GM21723 (cell line): ENCODE data around the gene ORAI3.

Experiments used
- ATAC-seq: cut with Tn5 transposase; IDR thresholded peaks from one replicate; pipeline ENCODE4 v1.9.1; 2021; ENCODE audit warnings: mild to moderate bottlenecking, moderate library complexity; ENCODE audit not compliant: unreplicated experiment

The ORAI3 gene

GRCh38 chr16:30946671-30947540, 2.0 kb upstream of the ORAI3 start:
- no peak for ATAC-seq

DNA sequence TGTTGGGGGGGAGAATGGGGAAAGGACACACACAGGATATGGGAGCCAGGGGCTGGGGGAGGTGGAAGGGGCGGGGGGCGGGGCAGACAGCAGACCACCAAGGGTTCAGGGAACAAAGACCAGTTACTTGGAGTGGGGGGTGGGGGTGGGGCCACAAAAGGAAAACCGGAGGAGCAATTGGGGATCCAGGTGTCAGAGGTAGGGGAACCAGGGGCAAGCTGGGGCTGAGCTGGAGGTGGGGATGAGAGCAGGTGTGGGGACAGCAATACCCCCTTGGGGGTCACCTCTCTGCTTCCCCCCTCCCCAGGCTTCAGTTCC, 1.4 kb upstream of the ORAI3 start:
- no peak for ATAC-seq

GRCh38 chr16:30947859-30948666, 805 bp upstream of the ORAI3 start:
- ATAC-seq: peak; percentile 9

GRCh38 chr16:30949650-30950515, 1.0 kb downstream of the ORAI3 start:
- ATAC-seq: peak; percentile 46

- no peak for ATAC-seq
Measured at GRCh38 chr16:30950516-30951065, 1.7 kb downstream of the ORAI3 start.

DNA sequence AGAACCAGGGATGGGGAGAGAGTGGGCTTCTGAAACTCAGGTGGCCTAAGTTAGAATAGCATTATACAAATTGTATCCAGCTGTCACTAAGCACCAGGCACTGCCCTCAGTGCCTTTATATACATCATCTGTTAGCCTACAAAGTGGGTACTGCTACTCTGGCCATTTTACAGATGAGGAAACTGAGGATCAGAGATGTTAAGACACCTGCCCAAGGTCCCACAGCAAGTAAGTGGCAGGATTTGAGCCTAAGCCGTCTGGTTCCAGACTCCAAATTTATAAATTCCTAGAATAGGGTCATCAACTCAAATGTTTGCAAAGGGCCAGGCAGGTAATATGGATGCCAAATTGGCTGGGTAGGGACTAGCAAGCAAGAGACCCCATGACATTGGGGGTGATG, 2.3 kb downstream of the ORAI3 start:
- no peak for ATAC-seq

DNA sequence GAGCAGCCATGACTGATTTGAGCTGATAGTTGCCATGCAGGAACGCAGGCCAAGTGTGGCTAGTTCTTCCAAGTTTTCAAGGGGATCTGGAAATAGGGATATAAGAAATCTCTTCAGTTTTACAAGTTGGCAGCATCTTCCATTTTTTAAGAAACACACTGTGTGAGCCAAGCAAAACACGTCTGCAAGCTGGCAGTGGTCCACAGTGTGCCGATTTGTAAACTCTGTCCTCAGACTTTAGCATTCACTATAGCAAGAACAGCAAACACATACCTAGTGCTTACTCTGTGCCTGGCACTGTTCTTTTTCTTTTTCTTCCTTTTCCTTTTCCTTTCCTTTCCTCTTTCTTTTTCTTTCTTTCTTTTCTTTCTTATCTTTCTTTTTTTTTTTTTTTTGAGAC, 2.9 kb downstream of the ORAI3 start:
- no peak for ATAC-seq

DNA sequence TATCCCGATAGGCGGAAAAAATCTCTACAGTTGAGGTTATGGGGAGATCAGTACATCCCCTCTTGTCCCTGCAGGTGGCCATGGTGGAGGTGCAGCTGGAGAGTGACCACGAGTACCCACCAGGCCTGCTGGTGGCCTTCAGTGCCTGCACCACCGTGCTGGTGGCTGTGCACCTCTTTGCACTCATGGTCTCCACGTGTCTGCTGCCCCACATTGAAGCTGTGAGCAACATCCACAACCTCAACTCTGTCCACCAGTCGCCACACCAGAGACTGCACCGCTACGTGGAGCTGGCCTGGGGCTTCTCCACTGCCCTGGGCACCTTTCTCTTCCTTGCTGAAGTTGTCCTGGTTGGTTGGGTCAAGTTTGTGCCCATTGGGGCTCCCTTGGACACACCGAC, 4.2 kb downstream of the ORAI3 start:
- no peak for ATAC-seq

DNA sequence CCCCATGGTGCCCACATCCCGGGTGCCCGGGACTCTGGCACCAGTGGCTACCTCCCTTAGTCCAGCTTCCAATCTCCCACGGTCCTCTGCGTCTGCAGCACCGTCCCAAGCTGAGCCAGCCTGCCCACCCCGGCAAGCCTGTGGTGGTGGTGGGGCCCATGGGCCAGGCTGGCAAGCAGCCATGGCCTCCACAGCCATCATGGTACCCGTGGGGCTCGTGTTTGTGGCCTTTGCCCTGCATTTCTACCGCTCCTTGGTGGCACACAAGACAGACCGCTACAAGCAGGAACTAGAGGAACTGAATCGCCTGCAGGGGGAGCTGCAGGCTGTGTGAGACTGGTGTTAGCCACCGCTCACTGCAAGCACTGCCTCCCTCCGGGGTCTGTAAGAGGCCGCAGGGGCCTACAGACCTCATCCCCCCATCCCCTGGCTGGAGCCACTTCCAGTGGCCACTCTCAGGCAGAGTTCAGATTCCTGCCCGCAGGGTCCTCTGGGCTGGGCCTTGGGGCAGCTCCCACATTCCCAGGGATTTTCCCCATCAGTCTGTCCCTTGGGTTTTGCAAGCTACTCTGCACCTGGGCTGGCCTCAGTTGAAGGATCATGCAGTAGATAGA, 4.8 kb downstream of the ORAI3 start:
- no peak for ATAC-seq

- no peak for ATAC-seq
Measured at GRCh38 chr16:30954993-30955392, 6.1 kb downstream of the ORAI3 start.

DNA sequence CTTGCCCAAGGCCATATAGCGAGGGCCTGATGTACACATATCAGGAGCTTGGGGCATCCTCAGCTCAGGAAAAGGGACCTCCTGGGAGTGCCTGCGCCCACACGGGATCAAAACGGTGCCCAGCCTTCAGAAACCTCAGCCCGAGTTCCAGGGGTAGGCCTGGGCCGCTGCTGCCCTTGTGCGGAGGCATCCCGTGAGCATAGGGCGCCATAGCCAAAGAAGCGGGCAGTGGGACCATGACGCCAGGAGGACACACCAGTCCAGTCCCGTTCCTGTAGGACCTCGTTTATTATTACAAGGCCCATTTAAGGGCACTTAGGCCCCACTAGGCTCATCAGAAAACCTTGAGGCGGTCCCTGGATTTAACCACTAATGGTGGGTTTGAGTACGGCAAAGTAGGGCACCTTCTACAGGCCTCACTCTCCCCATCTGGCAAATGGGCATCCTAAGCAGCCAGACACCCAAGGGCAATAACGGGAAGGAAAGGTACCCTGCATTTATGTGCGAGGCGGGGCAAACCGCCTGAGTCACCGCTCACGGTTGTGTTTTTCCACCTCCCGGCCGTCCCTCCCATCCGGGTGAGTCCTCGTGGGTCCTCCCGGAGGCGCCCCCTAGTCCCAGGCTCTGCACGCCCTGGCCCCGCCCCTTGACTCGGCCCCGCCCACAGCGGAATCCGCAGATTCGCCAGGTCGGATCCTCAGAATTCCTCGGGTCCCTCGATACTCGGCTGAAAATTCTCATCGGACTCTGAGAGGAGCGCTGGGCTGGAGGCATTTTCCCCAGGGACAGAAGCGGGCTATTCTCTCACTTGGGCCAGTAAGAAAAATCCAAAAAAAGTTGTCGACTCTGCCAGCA, 8.0 kb downstream of the ORAI3 start:
- ATAC-seq: peak; percentile 52

- peak; percentile 74 for ATAC-seq
Measured at GRCh38 chr16:30957456-30958174, 8.7 kb downstream of the ORAI3 start, which contains the start of gene SETD1A. SETD1A (plus strand) TSS chr16:30957754; CDS start chr16:30958732, 978 bp downstream.

- ATAC-seq: peak; percentile 15
Measured at GRCh38 chr16:30958175-30959079, 9.6 kb downstream of the ORAI3 start.

GRCh38 chr16:30961384-30961783, 12.5 kb downstream of the ORAI3 start:
- no peak for ATAC-seq

DNA sequence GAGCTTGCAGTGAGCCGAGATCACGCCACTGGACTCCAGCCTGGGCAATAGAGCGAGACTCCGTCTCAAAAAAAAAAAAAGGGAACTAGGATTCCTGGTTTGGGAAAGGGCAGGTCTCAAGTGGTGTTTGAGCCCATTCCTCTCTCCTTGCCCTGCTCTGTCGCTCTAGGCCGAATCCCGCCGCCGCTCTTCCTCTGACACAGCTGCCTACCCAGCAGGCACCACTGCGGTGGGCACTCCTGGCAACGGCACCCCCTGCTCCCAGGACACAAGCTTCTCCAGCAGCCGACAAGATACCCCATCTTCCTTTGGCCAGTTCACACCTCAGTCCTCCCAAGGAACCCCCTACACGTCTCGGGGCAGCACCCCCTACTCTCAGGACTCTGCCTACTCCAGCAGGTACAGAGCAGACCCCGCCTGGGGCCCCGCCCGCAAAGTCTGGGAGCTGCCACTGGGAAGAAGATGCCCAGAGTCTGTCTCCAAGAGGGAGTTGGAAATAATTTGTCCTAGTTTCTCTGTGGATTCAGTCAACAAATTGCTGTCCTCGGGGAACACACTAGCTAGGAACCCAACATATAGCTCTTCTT, 15.2 kb downstream of the ORAI3 start:
- ATAC-seq: no peak

GRCh38 chr16:30964574-30965226, 15.8 kb downstream of the ORAI3 start:
- ATAC-seq: no peak

GRCh38 chr16:30965436-30965835, 16.6 kb downstream of the ORAI3 start:
- no peak for ATAC-seq
